HL-60 (cell line): ENCODE measurements around the gene TPR.

Experiments
- DNase-seq, 2 experiments: peaks; one replicate each; pipeline ENCODE4 v3.0.0-alpha.2; 2010 to 2020; ENCODE audit warnings: low read depth in 1 of 2, low spot score in 1 of 2
- H3K27ac ChIP-seq: fragments of 250-450 bp; sonication (Bioruptor Pico); replicated peaks from 2 replicates; pipeline ENCODE4 v1.5.1; 2020; ENCODE audit warnings: mild to moderate bottlenecking, moderate library complexity
- H3K27me3 ChIP-seq: fragments of 250-450 bp; sonication (Bioruptor Pico); 2 replicates; pipeline ENCODE4 v1.5.1; 2021; ENCODE audit warnings: mild to moderate bottlenecking, moderate library complexity; ENCODE audit not compliant: insufficient read depth, poor library complexity, severe bottlenecking
- H3K4me3 ChIP-seq: replicated peaks from 2 replicates; pipeline ENCODE4 v1.5.1; 2011; ENCODE audit warnings: mild to moderate bottlenecking, control low read depth, low read length; ENCODE audit not compliant: insufficient read depth
- GABPA ChIP-seq: IDR thresholded peaks from 2 replicates; pipeline ENCODE4 v1.6.1; 2012; ENCODE audit warnings: low read depth
- POLR2AphosphoS5 ChIP-seq: IDR thresholded peaks from 2 replicates; pipeline ENCODE4 v1.6.1; 2012; ENCODE audit warnings: low read depth
- REST ChIP-seq: IDR thresholded peaks from 2 replicates; pipeline ENCODE4 v1.6.1; 2012; ENCODE audit warnings: low read depth; ENCODE audit not compliant: insufficient replicate concordance
- SPI1 ChIP-seq: IDR thresholded peaks from 2 replicates; pipeline ENCODE4 v1.6.1; 2012; ENCODE audit warnings: low read depth, mild to moderate bottlenecking, borderline replicate concordance
- TF ChIP-seq, protein P1 (sequence below): IDR thresholded peaks from one replicate; pipeline ENCODE4 v1.5.1; 2011; ENCODE audit warnings: low read length, control low read depth, inconsistent platforms; ENCODE audit not compliant: insufficient read depth

TPR gene

GRCh38 chr1:186310307-186310706 lies 64.7 kb downstream of the TPR start:
- Histone ChIP-seq H3K27ac (no peak overlapping the region), H3K27me3 (no peaks in the 10 kb centered on the region), H3K4me3 (no peak overlapping the region)
- DNase-seq, result no peak
- no peak for TF ChIP-seq POLR2AphosphoS5
- TF ChIP-seq, protein P1, sequence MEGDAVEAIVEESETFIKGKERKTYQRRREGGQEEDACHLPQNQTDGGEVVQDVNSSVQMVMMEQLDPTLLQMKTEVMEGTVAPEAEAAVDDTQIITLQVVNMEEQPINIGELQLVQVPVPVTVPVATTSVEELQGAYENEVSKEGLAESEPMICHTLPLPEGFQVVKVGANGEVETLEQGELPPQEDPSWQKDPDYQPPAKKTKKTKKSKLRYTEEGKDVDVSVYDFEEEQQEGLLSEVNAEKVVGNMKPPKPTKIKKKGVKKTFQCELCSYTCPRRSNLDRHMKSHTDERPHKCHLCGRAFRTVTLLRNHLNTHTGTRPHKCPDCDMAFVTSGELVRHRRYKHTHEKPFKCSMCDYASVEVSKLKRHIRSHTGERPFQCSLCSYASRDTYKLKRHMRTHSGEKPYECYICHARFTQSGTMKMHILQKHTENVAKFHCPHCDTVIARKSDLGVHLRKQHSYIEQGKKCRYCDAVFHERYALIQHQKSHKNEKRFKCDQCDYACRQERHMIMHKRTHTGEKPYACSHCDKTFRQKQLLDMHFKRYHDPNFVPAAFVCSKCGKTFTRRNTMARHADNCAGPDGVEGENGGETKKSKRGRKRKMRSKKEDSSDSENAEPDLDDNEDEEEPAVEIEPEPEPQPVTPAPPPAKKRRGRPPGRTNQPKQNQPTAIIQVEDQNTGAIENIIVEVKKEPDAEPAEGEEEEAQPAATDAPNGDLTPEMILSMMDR, result no peak
- TF ChIP-seq SPI1, result no peak
- TF ChIP-seq REST, result no peak
- TF ChIP-seq GABPA, result no peak

DNA sequence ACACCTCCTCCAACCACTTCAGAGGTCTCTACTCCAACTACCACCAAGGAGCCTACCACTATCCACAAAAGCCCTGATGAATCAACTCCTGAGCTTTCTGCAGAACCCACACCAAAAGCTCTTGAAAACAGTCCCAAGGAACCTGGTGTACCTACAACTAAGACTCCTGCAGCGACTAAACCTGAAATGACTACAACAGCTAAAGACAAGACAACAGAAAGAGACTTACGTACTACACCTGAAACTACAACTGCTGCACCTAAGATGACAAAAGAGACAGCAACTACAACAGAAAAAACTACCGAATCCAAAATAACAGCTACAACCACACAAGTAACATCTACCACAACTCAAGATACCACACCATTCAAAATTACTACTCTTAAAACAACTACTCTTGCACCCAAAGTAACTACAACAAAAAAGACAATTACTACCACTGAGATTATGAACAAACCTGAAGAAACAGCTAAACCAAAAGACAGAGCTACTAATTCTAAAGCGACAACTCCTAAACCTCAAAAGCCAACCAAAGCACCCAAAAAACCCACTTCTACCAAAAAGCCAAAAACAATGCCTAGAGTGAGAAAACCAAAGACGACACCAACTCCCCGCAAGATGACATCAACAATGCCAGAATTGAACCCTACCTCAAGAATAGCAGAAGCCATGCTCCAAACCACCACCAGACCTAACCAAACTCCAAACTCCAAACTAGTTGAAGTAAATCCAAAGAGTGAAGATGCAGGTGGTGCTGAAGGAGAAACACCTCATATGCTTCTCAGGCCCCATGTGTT lies 66.6 kb downstream of the TPR start:
- Histone ChIP-seq H3K27me3 (no peaks in the 10 kb centered on the region), H3K4me3 (no peak overlapping the region), H3K27ac (no peak overlapping the region)
- TF ChIP-seq POLR2AphosphoS5 (no peak), GABPA (no peak), SPI1 (no peak), REST (no peak)
- TF ChIP-seq, protein P1, result no peak
- DNase-seq, result no peak

GRCh38 chr1:186307445-186307844 lies 67.6 kb downstream of the TPR start:
- H3K4me3 ChIP-seq, result no peak overlapping the region
- no peaks in the 10 kb centered on the region for H3K27me3 ChIP-seq
- no peak for TF ChIP-seq SPI1
- TF ChIP-seq GABPA, result no peak
- no peak for TF ChIP-seq REST
- TF ChIP-seq POLR2AphosphoS5, result no peak
- TF ChIP-seq, protein P1, result no peak
- H3K27ac ChIP-seq, result no peak overlapping the region
- no peak for DNase-seq
